D341Med (cell line): ENCODE results near the gene RASAL1.

ENCODE experiments used
- DNase-seq: peaks from one replicate; pipeline ENCODE4 v3.0.0; 2012; ENCODE audit warnings: low spot score

Gene RASAL1

DNA sequence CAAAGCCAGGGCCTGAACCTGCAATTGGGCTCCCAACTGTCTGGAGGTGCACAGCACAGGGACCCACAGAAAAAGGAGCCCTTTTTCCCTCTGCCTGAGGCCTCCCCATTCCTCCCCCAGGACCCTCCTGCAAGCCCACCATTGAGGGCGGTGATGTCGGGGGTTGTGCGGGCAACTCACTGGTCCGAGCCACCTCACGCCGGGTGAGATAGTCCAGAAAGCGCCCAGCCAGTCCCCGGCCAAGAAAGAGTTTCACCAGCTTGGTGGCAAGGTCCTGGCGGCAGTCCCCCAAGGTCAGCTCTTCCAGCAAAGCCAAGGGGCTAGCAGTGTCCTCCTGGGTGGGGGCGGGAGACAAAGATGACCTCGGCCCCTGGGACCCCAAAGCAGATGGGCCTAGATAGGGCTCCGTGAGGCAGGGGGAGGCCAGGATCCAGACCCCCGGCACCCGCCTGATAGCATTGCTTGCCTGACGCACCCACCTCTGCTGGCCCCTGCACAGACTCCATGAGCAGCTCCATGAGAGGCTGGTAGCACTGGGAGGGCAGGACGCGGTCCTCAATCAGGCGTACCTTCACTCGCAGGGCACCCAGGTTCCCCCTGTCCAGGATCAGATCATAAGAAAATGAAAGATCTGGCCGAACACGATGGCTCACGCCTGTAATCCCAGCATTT lies 20.0 kb downstream of the RASAL1 start:
- DNase-seq: no peak

GRCh38 chr12:113114447-113115178 lies 20.9 kb downstream of the RASAL1 start:
- DNase-seq: no peak

GRCh38 chr12:113113397-113113796 lies 22.2 kb downstream of the RASAL1 start:
- DNase-seq: no peak

DNA sequence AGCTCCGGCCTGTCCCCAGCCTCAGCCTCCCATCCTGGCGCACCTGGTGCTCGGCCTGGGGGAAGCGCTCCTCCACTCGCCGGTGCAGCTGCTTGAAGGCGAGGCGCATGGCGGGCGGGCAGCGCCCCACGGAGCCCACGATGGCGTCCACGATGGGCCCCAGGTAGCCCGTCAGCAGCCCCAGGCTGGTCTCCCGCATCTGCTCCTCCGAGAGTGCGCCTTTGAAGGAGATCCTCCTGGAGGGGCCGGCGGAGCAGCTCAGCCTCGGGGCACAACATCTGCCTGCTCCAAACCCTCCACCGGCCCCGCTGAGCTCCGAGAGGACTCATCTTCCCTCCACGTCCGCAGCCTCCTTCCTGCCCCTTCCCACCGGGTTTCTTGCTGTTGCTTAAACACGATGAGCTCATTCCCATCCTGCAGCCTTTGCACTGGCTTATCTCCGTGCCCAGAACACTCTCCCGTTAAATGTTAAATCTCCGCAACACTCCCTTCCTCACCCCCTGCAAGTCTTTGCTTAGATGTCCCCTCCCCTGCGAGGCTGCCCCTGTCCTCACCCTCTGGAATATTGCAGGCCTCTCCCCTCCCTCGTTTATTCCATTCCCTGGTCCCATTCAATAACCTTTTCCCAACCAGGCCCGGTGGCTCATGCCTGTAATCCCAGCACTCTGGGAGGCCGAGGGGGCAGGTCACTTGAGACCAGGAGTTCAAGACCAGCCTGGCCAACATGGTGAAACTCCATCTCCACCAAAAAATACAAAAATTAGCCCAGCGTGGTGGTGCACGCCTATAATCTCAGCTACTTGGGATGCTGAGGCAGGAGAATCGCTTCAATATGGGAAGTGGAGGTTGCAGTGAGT lies 23.3 kb downstream of the RASAL1 start:
- DNase-seq: no peak

GRCh38 chr12:113111247-113111646 lies 24.3 kb downstream of the RASAL1 start:
- no peak for DNase-seq

DNA sequence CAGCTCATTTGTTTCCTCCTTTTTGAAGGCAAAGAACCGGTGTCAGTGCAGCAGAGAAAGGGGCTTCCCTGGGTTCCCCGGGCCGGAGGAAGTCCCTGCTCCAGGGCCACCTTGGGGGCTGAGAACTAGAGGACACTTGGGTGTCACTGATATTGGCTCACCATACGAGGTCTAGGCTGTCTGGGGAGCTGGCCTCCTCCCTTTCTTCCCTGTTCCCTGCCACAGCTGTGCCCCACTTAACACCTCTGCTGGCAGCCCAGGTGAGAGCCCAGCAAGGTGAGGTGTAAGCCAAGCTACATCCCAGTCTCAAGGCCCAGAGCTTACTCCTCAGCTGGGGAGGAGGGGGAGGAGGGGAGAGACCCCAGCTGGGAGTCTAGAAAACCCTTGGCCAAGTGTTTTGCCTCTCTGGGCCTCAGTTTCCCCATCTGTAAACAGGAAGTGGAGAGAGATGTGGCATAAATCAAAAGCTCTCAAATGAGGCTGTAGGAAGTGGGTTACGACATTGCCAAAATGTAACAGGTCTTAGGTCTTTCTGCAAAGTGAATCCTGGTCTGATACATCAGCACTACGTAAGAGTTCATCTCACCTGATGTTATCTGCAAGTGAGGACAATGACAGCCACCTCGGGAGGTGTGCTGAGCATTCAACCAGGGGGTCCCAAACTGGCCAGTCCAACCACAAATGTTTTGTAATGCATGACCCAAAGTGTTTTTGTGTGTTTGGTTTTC lies 25.5 kb downstream of the RASAL1 start:
- no peak for DNase-seq

DNA sequence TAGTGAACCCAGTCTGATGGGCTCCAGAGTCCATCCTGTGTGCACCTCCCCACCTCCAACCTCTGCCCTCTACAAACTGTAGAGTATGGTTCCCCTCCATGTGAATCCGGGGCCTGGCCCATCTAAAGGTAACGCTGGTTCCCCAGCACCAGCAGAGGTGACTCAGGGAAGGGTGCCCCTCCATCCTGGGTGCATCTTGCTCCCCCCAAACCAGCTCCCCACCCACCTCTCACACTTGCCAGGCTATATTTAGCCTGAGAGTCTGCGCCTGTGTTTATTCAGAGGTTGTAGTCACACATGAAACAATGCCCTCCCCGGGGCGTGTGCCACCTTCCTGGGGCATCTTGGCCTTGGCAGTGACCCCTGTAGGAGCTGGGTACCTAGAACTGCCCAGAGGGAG lies 26.2 kb downstream of the RASAL1 start:
- DNase-seq: no peak

GRCh38 chr12:113108308-113108707 lies 27.3 kb downstream of the RASAL1 start:
- no peak for DNase-seq

DNA sequence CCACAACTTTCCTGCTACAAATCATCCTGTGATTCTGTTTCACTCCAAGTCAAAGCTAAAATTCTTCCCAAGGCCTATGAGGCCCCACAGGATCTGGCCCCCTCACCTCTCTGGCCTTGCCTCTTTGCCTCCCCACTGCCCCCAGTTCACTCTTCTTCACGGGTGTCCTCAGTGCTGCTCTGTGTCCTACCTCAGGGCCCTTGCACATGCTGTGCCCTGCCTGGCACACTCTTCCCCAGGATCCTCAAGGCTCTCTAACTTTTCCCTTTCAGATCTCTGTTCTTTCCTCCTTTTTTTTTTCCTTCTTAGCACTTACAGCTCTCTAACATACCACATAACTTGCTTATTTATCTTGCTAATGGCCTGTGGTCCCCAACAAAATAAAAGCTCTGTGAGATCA lies 29.2 kb downstream of the RASAL1 start:
- DNase-seq: no peak

- no peak for DNase-seq
Observed at GRCh38 chr12:113105606-113106271, 29.8 kb downstream of the RASAL1 start.

GRCh38 chr12:113104953-113105510 lies 30.5 kb downstream of the RASAL1 start:
- no peak for DNase-seq

GRCh38 chr12:113103756-113104450 lies 31.7 kb downstream of the RASAL1 start:
- DNase-seq: no peak

DNA sequence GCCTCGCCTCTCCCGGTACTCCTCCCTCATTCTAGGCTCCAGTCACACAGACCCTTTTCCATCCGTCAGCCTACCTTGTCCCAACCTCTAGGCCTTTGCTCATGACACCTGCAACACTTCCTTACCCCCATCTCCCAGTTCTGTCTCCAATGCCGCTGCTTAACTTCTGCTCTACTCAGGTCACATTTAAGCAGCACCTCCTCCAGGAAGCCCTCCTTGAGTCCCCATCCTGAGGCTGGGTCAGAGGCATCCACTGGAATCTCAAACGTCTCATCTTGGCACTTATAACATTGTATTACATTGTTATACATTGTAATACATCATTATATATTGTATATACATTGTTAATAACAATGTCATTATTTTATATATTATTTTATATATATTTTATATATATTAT lies 32.8 kb downstream of the RASAL1 start:
- DNase-seq: no peak

DNA sequence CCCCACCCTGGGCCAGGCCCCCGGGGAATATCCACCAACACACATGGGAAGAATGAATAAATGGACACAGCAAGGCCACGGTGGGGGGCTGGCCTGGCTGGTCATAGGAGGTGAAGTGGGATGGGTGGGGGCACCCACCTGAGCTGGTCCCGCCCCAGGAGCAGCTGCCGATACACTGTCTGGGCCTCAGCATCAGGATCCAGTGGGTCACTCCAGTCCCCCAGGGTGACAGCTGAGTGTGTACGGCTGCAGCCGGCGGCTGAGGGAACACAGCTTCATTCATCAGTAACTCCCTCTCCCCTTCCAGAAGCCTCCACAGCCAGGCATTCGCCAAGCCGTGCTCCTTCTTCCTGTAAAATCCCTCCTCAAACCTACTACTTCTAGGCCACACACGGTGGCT lies 33.8 kb downstream of the RASAL1 start:
- DNase-seq: no peak

GRCh38 chr12:113099764-113100163 lies 35.8 kb downstream of the RASAL1 start:
- no peak for DNase-seq

- no peak for DNase-seq
Observed at GRCh38 chr12:113099364-113099763, 36.2 kb downstream of the RASAL1 start.

- peak; percentile 88 for DNase-seq
Observed at GRCh38 chr12:113098441-113099028, 37.0 kb downstream of the RASAL1 start.

GRCh38 chr12:113097716-113098440 lies 37.7 kb downstream of the RASAL1 start:
- no peak for DNase-seq

DNA sequence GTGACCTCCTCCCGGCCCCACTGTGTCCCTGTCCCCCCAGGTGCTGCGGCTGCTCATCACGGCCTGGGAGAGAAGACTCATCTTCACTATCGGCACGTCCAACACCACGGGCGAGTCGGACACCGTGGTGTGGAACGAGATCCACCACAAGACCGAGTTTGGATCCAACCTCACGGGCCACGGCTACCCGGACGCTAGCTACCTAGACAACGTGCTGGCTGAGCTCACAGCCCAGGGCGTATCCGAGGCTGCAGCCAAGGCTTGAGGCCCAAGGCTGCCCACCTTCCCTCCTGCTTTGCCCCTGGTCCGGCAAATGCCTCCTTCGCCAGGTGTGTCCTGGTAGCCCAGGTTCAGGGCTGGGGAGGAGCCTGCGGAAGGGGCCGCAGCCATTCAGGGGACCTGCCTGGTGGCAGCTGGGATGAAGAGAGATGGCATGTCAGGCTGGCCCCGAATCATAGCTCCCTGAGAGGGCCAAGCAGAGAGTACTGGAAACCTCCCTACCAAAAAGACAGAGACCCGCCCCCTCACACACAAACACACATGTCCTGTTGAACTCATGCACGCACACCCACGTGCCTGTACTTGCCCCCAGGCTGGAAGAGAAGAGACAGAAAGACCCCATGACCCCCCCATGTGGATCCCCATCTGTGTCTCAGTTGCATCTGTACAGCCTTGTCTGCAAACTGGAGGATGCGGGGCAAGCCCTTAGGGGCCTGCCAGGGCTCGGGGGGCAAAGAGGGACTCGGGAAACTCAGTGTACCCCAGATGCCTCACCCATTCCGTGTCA lies 38.7 kb downstream of the RASAL1 start:
- DNase-seq: no peak
